Right lobe of liver (tissue), 4 donors: ENCODE measurements around the gene ZBTB16.

ENCODE experiments used
- POLR2A ChIP-seq: fragments of 450-650 bp; IDR thresholded peaks from one replicate; pipeline ENCODE4 v1.6.1; 2017; ENCODE audit warnings: antibody characterized with exemption, mild to moderate bottlenecking
- TF ChIP-seq, protein P1 (sequence below), 4 donors: fragments of 200-600 bp in 3 of 4; fragments of 450-650 bp in 1 of 4; IDR thresholded peaks; one replicate each; pipeline versions ENCODE4 v1.5.1 to v1.8.0; 2016 to 2022; ENCODE audit warnings: antibody characterized with exemption in 4 of 4, mild to moderate bottlenecking in 2 of 4
- donor health status: DM: no; HTN: no; CAD: no.
- donor health status: DM: no; HTN: no; CAD: no.
- donor health status: DM: no; HTN: yes; CAD: no.

DNA sequence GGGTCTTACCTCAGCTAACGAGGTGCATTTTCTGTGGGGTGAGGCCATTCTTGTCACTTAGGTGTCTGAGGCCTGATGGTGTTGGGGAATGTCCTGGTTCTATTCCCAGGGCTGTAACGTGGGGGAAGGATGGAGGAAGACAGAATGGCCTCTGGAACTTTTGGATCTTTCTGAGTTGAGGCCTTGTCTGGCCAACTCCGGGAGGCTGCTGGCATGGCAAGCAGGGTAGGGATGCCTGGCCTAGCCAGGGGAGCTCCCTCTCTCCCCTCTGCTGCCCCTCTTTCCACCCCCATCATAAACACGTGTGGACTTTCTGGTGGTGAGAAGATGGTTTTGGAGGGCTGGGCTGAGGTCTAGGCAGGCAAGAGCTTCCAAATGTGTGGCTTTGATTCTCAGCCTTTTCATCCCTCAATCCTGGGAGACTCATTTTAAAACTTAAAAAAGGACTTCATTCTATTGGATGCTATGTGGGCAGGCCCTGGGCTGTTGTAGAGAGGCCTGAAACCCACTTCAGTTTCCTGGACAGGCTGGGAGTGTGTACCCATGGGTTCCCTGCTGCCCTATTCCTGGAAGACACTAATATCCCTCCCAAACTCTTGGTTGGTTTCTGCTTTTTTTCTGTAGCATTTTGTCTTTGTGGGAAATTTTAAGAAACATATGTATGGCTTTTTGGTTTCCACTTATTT lies 30.9 kb downstream of the ZBTB16 start:
- no peak for TF ChIP-seq POLR2A
- TF ChIP-seq, protein P1, sequence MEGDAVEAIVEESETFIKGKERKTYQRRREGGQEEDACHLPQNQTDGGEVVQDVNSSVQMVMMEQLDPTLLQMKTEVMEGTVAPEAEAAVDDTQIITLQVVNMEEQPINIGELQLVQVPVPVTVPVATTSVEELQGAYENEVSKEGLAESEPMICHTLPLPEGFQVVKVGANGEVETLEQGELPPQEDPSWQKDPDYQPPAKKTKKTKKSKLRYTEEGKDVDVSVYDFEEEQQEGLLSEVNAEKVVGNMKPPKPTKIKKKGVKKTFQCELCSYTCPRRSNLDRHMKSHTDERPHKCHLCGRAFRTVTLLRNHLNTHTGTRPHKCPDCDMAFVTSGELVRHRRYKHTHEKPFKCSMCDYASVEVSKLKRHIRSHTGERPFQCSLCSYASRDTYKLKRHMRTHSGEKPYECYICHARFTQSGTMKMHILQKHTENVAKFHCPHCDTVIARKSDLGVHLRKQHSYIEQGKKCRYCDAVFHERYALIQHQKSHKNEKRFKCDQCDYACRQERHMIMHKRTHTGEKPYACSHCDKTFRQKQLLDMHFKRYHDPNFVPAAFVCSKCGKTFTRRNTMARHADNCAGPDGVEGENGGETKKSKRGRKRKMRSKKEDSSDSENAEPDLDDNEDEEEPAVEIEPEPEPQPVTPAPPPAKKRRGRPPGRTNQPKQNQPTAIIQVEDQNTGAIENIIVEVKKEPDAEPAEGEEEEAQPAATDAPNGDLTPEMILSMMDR (IDR thresholded peaks at IDR 0.05), result no peak
